GM12892 (cell line): ENCODE data around the gene CLDN15.

Experiments
- POLR2A ChIP-seq: IDR thresholded peaks from 2 replicates; pipeline ENCODE4 v1.6.1; 2011; ENCODE audit warnings: low read depth, low read length, control low read depth
- POLR2AphosphoS5 ChIP-seq: IDR thresholded peaks from 2 replicates; pipeline ENCODE4 v1.6.1; 2011; ENCODE audit warnings: low read depth, low read length, control low read depth
- TAF1 ChIP-seq: IDR thresholded peaks from 2 replicates; pipeline ENCODE4 v1.6.1; 2011; ENCODE audit warnings: low read depth, mild to moderate bottlenecking, control low read depth, low read length, borderline replicate concordance

GRCh38 chr7:101258243-101258731, 20.7 kb upstream of the CLDN15 start:
- TF ChIP-seq POLR2A (no peak), POLR2AphosphoS5 (no peak), TAF1 (no peak)
